ENCODE data around the gene DNAJC10.
"Not testable (repeated sequence)": the region's sequence is repeated elsewhere in the genome, so short reads cannot be mapped to it uniquely, and the experiment has no call there.

DNAJC10 gene

GRCh38 chr2:182715892-182716649 is at the start of gene DNAJC10:
DNAJC10 (plus strand) TSS chr2:182716257; CDS start chr2:182718087, 1,830 bp downstream.
- DNase-seq (ENCODE audit: low spot score) = peak; percentile 94

GRCh38 chr2:182666674-182667314 is 49.3 kb upstream of the DNAJC10 start:
- peak; percentile 39 for DNase-seq (ENCODE audit: low spot score)

GRCh38 chr2:182667315-182667695 is 48.8 kb upstream of the DNAJC10 start:
- no peak for DNase-seq (ENCODE audit: low spot score)

- no peak for DNase-seq (ENCODE audit: low spot score)
Measured at GRCh38 chr2:182668671-182669070, 47.4 kb upstream of the DNAJC10 start.

- DNase-seq (ENCODE audit: low spot score) = no peak
Measured at GRCh38 chr2:182672466-182673165, 43.4 kb upstream of the DNAJC10 start.

- no peak for DNase-seq (ENCODE audit: low spot score)
Measured at GRCh38 chr2:182680837-182681236, 35.2 kb upstream of the DNAJC10 start.

GRCh38 chr2:182682210-182682609 is 33.8 kb upstream of the DNAJC10 start:
- no peak for DNase-seq (ENCODE audit: low spot score)

- no peak for DNase-seq (ENCODE audit: low spot score)
Measured at GRCh38 chr2:182685559-182685958, 30.5 kb upstream of the DNAJC10 start.

- DNase-seq (ENCODE audit: low spot score) = not testable (repeated sequence)
Measured at GRCh38 chr2:182686763-182687162, 29.3 kb upstream of the DNAJC10 start.

- no peak for DNase-seq (ENCODE audit: low spot score)
Measured at GRCh38 chr2:182694189-182694588, 21.9 kb upstream of the DNAJC10 start.

- no peak for DNase-seq (ENCODE audit: low spot score)
Measured at GRCh38 chr2:182695776-182696175, 20.3 kb upstream of the DNAJC10 start.

GRCh38 chr2:182698671-182699070 is 17.4 kb upstream of the DNAJC10 start:
- DNase-seq (ENCODE audit: low spot score) = no peak

GRCh38 chr2:182705761-182706160 is 10.3 kb upstream of the DNAJC10 start:
- no peak for DNase-seq (ENCODE audit: low spot score)

- DNase-seq (ENCODE audit: low spot score) = no peak
Measured at GRCh38 chr2:182706751-182707150, 9.3 kb upstream of the DNAJC10 start.

- DNase-seq (ENCODE audit: low spot score) = no peak
Measured at GRCh38 chr2:182713601-182714000, 2.5 kb upstream of the DNAJC10 start.

GRCh38 chr2:182715121-182715891 is 751 bp upstream of the DNAJC10 start:
- no peak for DNase-seq (ENCODE audit: low spot score)

- DNase-seq (ENCODE audit: low spot score) = no peak
Measured at GRCh38 chr2:182716650-182716979, 558 bp downstream of the DNAJC10 start.

- no peak for DNase-seq (ENCODE audit: low spot score)
Measured at GRCh38 chr2:182717416-182717815, 1.4 kb downstream of the DNAJC10 start.

GRCh38 chr2:182717816-182718215 is 1.8 kb downstream of the DNAJC10 start:
- no peak for DNase-seq (ENCODE audit: low spot score)

- no peak for DNase-seq (ENCODE audit: low spot score)
Measured at GRCh38 chr2:182718459-182718858, 2.4 kb downstream of the DNAJC10 start.

- DNase-seq (ENCODE audit: low spot score) = not testable (repeated sequence)
Measured at GRCh38 chr2:182719116-182719515, 3.1 kb downstream of the DNAJC10 start.

GRCh38 chr2:182724656-182725055 is 8.6 kb downstream of the DNAJC10 start:
- no peak for DNase-seq (ENCODE audit: low spot score)

Measured in D341Med (cell line).